H9 (cell line): ENCODE data around the gene KRTAP9-2. TPM values are rescaled to one million over a fixed set of nuclear protein-coding genes. Genes with fewer than 3 reads are reported as not detected.

Experiments
- DNase-seq: peaks from one replicate; pipeline ENCODE4 v3.0.0-alpha.2; 2017
- H2AFZ ChIP-seq: one replicate; pipeline ENCODE4 v1.6.1; 2013; ENCODE audit warnings: mild to moderate bottlenecking, low read length, control low read depth, moderate library complexity
- H2AK5ac ChIP-seq: 2 replicates; pipeline ENCODE4 v1.6.1; 2013; ENCODE audit warnings: low read length, control low read depth, mixed read lengths; ENCODE audit not compliant: insufficient read length
- H2BK120ac ChIP-seq: one replicate; pipeline ENCODE4 v1.6.1; 2013; ENCODE audit warnings: low read depth, mild to moderate bottlenecking, low read length, control low read depth, inconsistent platforms; ENCODE audit not compliant: poor library complexity, severe bottlenecking
- H2BK12ac ChIP-seq: 2 replicates; pipeline ENCODE4 v1.6.1; 2013; ENCODE audit warnings: low read length, control low read depth, mixed read lengths, low read depth; ENCODE audit not compliant: insufficient read length
- H2BK15ac ChIP-seq: 2 replicates; pipeline ENCODE4 v1.6.1; 2013; ENCODE audit warnings: low read depth, low read length, control low read depth
- H2BK20ac ChIP-seq: one replicate; pipeline ENCODE4 v1.6.1; 2013; ENCODE audit warnings: low read depth, mild to moderate bottlenecking, low read length, control low read depth, inconsistent platforms; ENCODE audit not compliant: poor library complexity, severe bottlenecking
- H2BK5ac ChIP-seq: 2 replicates; pipeline ENCODE4 v1.6.1; 2013; ENCODE audit warnings: low read length, control low read depth, mixed read lengths; ENCODE audit not compliant: insufficient read length
- H3K14ac ChIP-seq: 2 replicates; pipeline ENCODE4 v1.6.1; 2013; ENCODE audit warnings: low read length, control low read depth; ENCODE audit not compliant: insufficient read depth
- H3K18ac ChIP-seq: 2 replicates; pipeline ENCODE4 v1.6.1; 2013; ENCODE audit warnings: low read depth, mild to moderate bottlenecking, mixed read lengths, low read length, control low read depth; ENCODE audit not compliant: insufficient read length
- H3K23ac ChIP-seq: 2 replicates; pipeline ENCODE4 v1.6.1; 2013; ENCODE audit warnings: low read length, control low read depth, mixed read lengths, low read depth; ENCODE audit not compliant: insufficient read length
- H3K23me2 ChIP-seq: 2 replicates; pipeline ENCODE4 v1.6.1; 2013; ENCODE audit warnings: low read depth, mild to moderate bottlenecking, mixed read lengths, low read length, control low read depth; ENCODE audit not compliant: insufficient read length, poor library complexity, severe bottlenecking
- H3K27ac ChIP-seq: 2 replicates; pipeline ENCODE4 v1.5.1; 2013; ENCODE audit warnings: low read length, control low read depth, mixed read lengths, low read depth; ENCODE audit not compliant: insufficient read length
- H3K27me3 ChIP-seq: 2 replicates; pipeline ENCODE4 v1.6.1; 2013; ENCODE audit warnings: low read length, control low read depth, inconsistent platforms; ENCODE audit not compliant: insufficient read depth
- H3K4ac ChIP-seq: 2 replicates; pipeline ENCODE4 v1.6.1; 2013; ENCODE audit warnings: low read depth, mild to moderate bottlenecking, control low read depth, inconsistent platforms, low read length, moderate library complexity
- H3K4me1 ChIP-seq: 2 replicates; pipeline ENCODE4 v1.6.1; 2013; ENCODE audit warnings: low read length, control low read depth, inconsistent platforms; ENCODE audit not compliant: insufficient read depth
- H3K4me2 ChIP-seq: 2 replicates; pipeline ENCODE4 v1.6.1; 2013; ENCODE audit warnings: low read length, control low read depth, mixed read lengths; ENCODE audit not compliant: insufficient read length, insufficient read depth
- H3K56ac ChIP-seq: 2 replicates; pipeline ENCODE4 v1.6.1; 2013; ENCODE audit warnings: low read depth, mild to moderate bottlenecking, mixed read lengths, low read length, control low read depth; ENCODE audit not compliant: insufficient read length
- H3K79me1 ChIP-seq: 2 replicates; pipeline ENCODE4 v1.6.1; 2013; ENCODE audit warnings: low read depth, mild to moderate bottlenecking, moderate library complexity, low read length, control low read depth, inconsistent platforms; ENCODE audit not compliant: insufficient read depth, poor library complexity, severe bottlenecking
- H3K79me2 ChIP-seq: 2 replicates; pipeline ENCODE4 v1.6.1; 2013; ENCODE audit warnings: low read length, control low read depth, inconsistent platforms; ENCODE audit not compliant: insufficient read depth
- H3K9ac ChIP-seq: 2 replicates; pipeline ENCODE4 v1.6.1; 2013; ENCODE audit warnings: low read length, control low read depth, mixed read lengths; ENCODE audit not compliant: insufficient read length; ENCODE audit errors: extremely low read depth
- H3K9me3 ChIP-seq: one replicate; pipeline ENCODE4 v1.6.1; 2013; ENCODE audit warnings: low read depth, low read length, inconsistent platforms; ENCODE audit not compliant: control insufficient read depth
- H3T11ph ChIP-seq: one replicate; pipeline ENCODE4 v1.6.1; 2013; ENCODE audit warnings: mild to moderate bottlenecking, low read length, control low read depth, inconsistent platforms
- H4K20me1 ChIP-seq: one replicate; pipeline ENCODE4 v1.6.1; 2013; ENCODE audit not compliant: control insufficient read depth, insufficient read length, insufficient read depth
- H4K5ac ChIP-seq: 2 replicates; pipeline ENCODE4 v1.6.1; 2013; ENCODE audit warnings: low read depth, mild to moderate bottlenecking, mixed read lengths, low read length, control low read depth; ENCODE audit not compliant: insufficient read length
- H4K8ac ChIP-seq: replicated peaks from 2 replicates; pipeline ENCODE4 v1.6.1; 2013; ENCODE audit warnings: low read length, control low read depth, mixed read lengths, low read depth; ENCODE audit not compliant: insufficient read length
- H4K91ac ChIP-seq: 2 replicates; pipeline ENCODE4 v1.6.1; 2013; ENCODE audit warnings: low read depth, mild to moderate bottlenecking, moderate library complexity, mixed read lengths, low read length, control low read depth; ENCODE audit not compliant: insufficient read length
- H3K27ac Mint-ChIP-seq, 3 experiments: 2 replicates in 2 of 3; 3 replicates in 1 of 3; pipeline ENCODE4 v1.8.0; 2020 to 2021; ENCODE audit warnings: mixed read lengths in 3 of 3, mild to moderate bottlenecking in 1 of 3, moderate library complexity in 1 of 3
- H3K27me3 Mint-ChIP-seq: 2 replicates; pipeline ENCODE4 v1.8.0; 2021; ENCODE audit warnings: low read depth, mild to moderate bottlenecking, moderate library complexity, mixed read lengths
- H3K36me3 Mint-ChIP-seq, 3 experiments: 2 replicates in 2 of 3; 3 replicates in 1 of 3; pipeline ENCODE4 v1.8.0; 2020 to 2021; ENCODE audit warnings: low read depth in 3 of 3, mixed read lengths in 3 of 3; ENCODE audit not compliant: insufficient read depth in 1 of 3
- H3K4me1 Mint-ChIP-seq, 2 experiments: 2 replicates each; pipeline ENCODE4 v1.8.0; 2020; ENCODE audit warnings: mixed read lengths in 2 of 2
- H3K4me3 Mint-ChIP-seq, 2 experiments: 2 replicates in 1 of 2; 3 replicates in 1 of 2; pipeline ENCODE4 v1.8.0; 2020 to 2021; ENCODE audit warnings: mild to moderate bottlenecking in 2 of 2, mixed read lengths in 2 of 2, moderate library complexity in 1 of 2
- H3K9me3 Mint-ChIP-seq, 2 experiments: 2 replicates in 1 of 2; 3 replicates in 1 of 2; pipeline ENCODE4 v1.8.0; 2020; ENCODE audit warnings: mild to moderate bottlenecking in 2 of 2, mixed read lengths in 2 of 2, moderate library complexity in 1 of 2
- CTCF ChIP-seq: fragments of 200-600 bp; sonication (generic); conservative IDR thresholded peaks from 3 replicates; pipeline ENCODE4 v1.8.0; 2021; ENCODE audit warnings: antibody characterized with exemption, mild to moderate bottlenecking
- total RNA-seq: library from RNA; stranded (reverse); gene quantifications from 2 replicates; pipeline ENCODE4 v1.2.1, GENCODE V29; 2021

KRTAP9-2 gene
- total RNA-seq, 1 experiment from 2014 or later = not detected

GRCh38 chr17:41230094-41230493 lies 3.6 kb downstream of the KRTAP9-2 start:
- Histone ChIP-seq H4K20me1 (no peaks in the 10 kb centered on the region), H4K91ac (no peak overlapping the region), H2BK12ac (no peak overlapping the region), H3K4ac (no peak overlapping the region), H3K14ac (no peak overlapping the region), H3K79me1 (no peaks in the 10 kb centered on the region), H2BK120ac (no peak overlapping the region), H3K23me2 (no peaks in the 10 kb centered on the region), H4K5ac (no peak overlapping the region), H2BK5ac (no peak overlapping the region), H3T11ph (no peak overlapping the region), H3K4me2 (no peak overlapping the region), H2AK5ac (no peak overlapping the region), H3K27me3 (no peaks in the 10 kb centered on the region), H3K23ac (no peak overlapping the region), H3K56ac (no peak overlapping the region), H2BK20ac (no peak overlapping the region), H3K27ac (no peak overlapping the region), H3K9me3 (no peaks in the 10 kb centered on the region), H2BK15ac (no peak overlapping the region), H3K79me2 (no peaks in the 10 kb centered on the region), H4K8ac (no peak overlapping the region), H3K4me1 (no peaks in the 10 kb centered on the region), H3K9ac (no peak overlapping the region), H3K18ac (no peak overlapping the region), H2AFZ (no peak overlapping the region)
- Mint-ChIP-seq H3K9me3 (no peaks in the 10 kb centered on the region; a peak in 1 of 5 replicates), H3K4me3 (no peak overlapping the region), H3K27ac (no peak overlapping the region), H3K27me3 (no peaks in the 10 kb centered on the region), H3K4me1 (peaks cover 3 to 8% of the 10 kb centered on the region in 2 experiments; a peak in 2 of 4 replicates), H3K36me3 (no peaks in the 10 kb centered on the region)
- no peak for TF ChIP-seq CTCF
- DNase-seq = no peak
